GM18861 (cell line): ENCODE measurements around the gene COL4A1.

Experiments used
- ATAC-seq: cut with Tn5 transposase; IDR thresholded peaks from one replicate; pipeline ENCODE4 v1.9.1; 2021; ENCODE audit not compliant: unreplicated experiment

Gene COL4A1

GRCh38 chr13:110341445-110342244, 34.7 kb upstream of the COL4A1 start:
- peak; percentile 56 for ATAC-seq

DNA sequence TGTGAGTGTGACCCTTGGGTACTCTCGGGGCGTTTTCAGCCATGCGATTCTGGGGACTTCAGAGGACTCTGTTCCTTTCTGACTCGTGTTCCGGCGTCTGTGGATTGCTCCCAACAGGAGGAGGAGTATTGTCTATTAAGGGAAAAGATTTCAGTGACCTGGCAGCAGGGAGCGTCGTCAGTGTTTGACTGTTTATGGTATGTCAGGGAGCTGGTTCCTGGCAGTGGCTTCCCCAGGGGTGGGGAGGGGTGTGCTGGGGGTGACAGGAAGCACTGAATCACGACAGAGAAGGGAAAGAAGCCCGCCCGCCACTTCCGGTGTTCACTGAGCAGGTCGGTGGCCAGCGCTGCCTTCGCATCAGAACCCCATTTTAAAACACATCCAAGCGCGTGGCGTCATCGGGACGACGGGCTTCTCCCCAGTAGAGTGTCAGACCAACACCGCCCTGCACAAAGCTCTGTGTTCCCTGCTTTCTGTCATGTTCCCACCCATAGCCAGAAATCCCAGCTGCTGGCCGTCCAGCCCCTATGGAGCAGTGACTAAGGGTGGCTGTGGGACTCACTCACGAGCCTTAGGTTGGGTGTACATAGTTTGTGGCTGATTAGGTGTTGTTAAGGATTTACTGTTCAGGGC, 34.0 kb upstream of the COL4A1 start:
- ATAC-seq: no peak

DNA sequence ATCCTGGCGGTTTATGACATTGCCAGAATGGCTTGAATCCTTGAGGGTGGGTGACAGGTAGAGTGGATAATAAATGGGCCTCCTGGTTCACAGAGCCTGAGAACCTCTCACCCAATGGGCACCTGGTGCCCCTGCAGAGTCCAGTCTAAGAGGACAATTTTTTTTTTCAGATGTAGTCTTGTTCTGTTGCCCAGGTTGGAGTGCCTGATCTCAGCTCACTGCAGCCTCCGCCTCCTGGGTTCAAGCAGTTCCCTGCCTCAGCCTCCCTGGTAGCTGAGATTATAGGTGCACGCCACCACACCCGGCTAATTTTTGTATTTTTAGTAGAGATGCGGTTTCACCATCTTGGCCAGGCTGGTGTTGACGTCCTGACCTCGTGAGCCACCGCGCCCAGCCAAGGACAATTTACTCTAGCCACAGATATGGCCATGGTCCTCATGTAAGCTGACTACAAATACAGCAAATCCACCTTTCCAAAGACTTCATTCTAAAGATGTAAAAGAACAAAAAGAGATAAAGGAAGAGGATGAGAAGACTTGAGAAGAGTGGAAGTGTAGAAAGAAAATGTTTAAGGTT, 33.1 kb upstream of the COL4A1 start:
- no peak for ATAC-seq

- no peak for ATAC-seq
Observed at GRCh38 chr13:110339263-110339662, 32.3 kb upstream of the COL4A1 start.

DNA sequence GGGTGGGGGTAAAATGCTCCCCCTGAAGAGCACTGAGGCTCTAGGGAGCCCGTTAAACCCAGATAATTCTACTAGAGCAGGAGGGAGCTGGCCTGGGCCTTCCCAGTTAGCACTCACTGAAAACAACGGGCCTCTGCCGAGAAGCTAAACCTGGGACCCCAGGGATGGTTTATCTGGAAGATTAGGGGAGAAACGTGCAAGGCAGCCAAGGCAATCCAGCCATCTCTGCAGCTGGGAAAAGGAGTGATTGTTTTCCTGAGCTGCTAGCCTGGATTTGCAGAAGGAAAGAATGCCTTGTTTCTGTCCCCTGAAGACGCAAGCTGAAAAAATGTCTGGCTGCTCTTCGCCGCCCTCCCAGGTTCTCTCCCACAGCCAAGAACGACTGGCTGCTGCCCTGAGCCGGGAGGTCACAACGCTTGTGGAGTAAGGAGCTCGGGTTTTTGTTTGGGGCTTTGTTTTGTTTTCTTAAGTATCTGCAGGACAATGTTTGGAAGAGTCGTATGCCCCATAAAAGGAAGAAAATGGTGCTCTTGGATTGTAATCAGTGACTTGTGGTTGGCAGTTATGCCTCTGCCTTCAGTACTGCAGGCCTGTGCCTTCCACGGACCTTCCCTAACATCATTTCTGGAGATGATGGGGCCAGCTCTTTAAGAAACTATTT, 31.6 kb upstream of the COL4A1 start:
- ATAC-seq: no peak

GRCh38 chr13:110337247-110337646, 30.3 kb upstream of the COL4A1 start:
- ATAC-seq: no peak

- ATAC-seq: no peak
Observed at GRCh38 chr13:110336681-110337080, 29.7 kb upstream of the COL4A1 start.

- ATAC-seq: no peak
Observed at GRCh38 chr13:110336108-110336507, 29.2 kb upstream of the COL4A1 start.

- no peak for ATAC-seq
Observed at GRCh38 chr13:110334841-110335490, 28.0 kb upstream of the COL4A1 start.

GRCh38 chr13:110334256-110334655, 27.3 kb upstream of the COL4A1 start:
- ATAC-seq: no peak

DNA sequence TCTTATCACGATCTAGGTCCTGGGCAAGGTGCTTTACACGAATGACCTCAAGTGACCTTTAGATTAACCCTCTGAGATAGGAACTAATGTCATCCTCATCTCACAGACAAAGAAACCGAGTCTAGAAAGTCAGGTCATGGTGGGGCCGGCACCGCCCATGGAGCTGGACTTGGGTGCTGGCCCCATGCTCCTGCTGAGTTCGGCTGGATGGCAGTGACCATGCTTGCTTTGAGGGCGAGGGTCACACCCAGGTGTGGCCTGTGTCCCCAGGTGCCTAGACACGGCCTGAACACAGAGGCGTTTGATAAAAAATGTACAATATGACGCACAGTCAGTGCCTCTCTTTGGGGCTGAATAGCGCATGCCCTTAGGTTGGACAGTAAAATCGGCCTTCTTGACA, 26.9 kb upstream of the COL4A1 start:
- no peak for ATAC-seq

DNA sequence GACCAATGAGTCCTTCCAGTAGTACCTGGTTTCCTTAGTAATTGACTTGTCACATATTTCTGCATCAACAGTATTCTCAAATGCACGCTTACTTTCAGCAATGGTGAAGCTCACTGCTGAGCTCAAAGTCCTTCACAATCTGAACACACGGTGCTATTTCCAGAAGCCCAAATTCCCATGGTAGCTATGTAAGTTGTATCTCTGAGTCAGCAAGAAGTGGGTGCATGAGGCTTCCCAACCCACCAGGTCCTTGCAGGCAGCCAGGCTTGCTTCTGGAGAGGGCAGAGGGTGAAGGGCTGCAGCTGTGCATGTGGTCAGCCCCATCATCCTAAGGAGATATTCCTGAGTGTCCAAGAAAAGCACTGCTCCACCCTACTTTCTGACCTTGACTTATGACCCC, 25.8 kb upstream of the COL4A1 start:
- no peak for ATAC-seq

- ATAC-seq: no peak
Observed at GRCh38 chr13:110331362-110331761, 24.4 kb upstream of the COL4A1 start.

DNA sequence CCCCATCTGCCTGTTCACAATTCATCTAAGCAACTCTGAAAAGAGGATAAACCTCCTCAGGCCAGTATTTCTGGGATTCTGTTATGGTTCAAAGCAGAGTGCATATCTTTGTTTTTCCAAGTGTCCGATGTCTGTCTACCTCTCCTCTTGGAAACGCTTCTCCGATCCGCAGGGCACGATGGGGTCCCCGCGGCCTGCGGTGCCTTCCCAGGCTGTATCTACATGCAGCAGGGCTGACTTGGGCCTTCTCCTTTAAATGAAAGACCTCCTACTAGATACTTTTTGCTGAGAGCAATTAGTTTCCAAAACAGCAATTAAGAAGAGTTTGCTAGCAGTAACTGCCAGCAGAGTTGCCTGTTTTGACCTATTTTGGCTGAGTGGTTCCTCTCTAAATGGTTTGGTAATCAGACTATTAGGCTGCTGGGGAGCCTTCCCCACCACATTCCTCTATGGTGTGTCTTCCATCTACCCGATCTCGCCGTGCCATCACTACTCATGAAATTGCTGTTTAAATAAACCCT, 23.6 kb upstream of the COL4A1 start:
- no peak for ATAC-seq

DNA sequence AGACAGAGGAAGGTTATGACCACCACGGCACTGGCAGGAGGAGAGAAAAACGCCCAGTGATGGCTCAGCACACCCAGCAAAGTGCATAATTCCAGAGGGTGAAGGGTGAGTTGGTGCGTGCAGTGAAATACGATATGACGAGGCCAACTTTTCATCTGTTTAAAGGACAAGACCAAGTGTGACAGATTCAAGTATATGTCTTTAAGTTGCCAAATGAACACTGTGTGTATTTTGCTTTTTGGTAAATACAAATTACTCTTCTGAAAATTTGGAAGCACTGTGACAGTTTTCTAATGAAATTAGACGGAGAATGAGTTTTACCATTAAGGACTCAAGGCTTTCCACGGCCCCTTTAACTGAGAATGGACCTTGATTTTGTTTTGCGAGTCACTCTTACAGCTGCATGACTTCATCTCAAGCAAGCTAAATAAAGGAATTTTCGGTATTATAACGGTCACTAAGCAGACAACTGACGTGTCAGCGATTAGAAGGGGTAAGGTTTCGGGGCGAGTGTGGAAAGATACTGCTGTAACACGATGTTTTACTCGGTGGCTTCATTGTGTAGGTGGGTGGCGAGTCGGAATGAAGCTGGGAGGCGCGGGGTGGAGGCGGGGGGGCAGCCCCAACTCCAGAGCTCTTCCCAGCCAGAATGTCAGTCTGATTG, 23.0 kb upstream of the COL4A1 start:
- no peak for ATAC-seq

DNA sequence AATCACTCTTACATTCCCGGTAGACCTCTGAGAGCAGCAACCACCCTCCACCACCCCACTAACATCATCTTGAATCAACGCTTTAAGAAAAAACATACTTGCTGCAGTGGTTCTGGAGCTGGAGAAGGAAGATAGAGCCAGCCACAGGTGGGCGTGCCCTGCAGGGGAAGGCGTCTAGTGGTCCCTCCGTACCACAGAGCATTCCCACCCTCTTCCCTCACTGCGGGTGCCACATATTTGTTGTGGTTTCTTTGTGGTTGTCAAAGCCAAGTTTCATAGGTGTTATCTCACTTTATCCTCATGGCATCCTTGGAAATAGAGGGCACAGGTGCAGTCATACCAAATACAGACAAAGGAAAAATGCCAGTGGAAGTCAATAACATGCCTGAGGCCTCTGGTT, 22.3 kb upstream of the COL4A1 start:
- no peak for ATAC-seq

DNA sequence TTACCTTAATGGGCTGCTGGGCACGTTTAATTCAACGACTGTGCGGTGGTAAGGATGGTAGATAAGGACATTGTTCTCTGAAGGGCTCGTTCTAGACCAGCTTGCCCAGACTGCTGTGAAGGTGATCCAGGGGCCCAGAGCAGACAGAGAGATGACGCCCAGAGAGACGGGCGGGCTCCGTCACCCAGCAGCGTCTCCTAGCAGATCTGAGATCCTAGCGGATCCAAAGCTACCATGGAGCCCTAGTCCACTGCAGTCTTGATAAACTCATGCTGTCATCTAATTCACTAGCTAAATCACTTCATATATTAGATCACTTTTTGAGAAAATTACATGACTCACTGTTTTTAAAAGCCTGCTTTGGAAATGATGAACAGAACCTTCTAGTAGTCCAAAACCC, 21.6 kb upstream of the COL4A1 start:
- no peak for ATAC-seq

- ATAC-seq: no peak
Observed at GRCh38 chr13:110327051-110327721, 20.2 kb upstream of the COL4A1 start.

DNA sequence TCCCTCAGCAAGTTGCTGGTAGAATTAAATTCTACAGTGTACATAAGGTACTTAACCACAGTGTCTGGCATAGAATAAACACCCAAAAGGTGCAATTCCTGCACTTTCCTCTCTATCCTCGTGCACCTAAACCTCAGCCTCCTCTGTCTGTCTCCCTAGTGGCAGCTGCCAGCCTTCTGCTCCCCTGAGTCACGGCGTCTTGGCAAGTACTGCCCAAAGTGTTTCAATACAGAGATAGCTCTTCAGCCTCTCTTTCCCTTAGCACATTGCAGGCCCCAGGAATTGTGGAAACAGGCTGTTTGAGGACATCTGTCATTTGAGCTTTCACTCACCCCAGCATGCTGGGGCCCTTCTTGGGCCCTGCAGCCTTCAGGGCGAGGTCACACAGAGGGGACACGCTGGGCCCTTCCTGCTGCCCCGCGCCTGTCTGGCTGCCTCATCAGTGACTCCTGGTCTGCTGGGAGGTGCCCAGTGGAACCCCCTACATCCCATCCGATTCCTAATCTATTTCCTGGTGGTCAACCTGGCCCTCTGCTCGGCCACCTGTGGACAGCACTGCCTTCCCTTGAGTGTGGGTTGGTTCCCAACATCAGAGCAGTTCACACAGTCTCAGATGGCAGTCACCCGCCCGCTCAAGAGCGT, 19.4 kb upstream of the COL4A1 start:
- ATAC-seq: no peak
